ENCODE measurements around the gene RPL35A. TPM values are rescaled to one million over a fixed set of nuclear protein-coding genes. Genes with fewer than 3 reads are reported as not detected.

The RPL35A gene
- 4,001 TPM for polyA plus RNA-seq (2013, experiment 1 of 2)
- 3,998 TPM for polyA plus RNA-seq (2013, experiment 2 of 2)

DNA sequence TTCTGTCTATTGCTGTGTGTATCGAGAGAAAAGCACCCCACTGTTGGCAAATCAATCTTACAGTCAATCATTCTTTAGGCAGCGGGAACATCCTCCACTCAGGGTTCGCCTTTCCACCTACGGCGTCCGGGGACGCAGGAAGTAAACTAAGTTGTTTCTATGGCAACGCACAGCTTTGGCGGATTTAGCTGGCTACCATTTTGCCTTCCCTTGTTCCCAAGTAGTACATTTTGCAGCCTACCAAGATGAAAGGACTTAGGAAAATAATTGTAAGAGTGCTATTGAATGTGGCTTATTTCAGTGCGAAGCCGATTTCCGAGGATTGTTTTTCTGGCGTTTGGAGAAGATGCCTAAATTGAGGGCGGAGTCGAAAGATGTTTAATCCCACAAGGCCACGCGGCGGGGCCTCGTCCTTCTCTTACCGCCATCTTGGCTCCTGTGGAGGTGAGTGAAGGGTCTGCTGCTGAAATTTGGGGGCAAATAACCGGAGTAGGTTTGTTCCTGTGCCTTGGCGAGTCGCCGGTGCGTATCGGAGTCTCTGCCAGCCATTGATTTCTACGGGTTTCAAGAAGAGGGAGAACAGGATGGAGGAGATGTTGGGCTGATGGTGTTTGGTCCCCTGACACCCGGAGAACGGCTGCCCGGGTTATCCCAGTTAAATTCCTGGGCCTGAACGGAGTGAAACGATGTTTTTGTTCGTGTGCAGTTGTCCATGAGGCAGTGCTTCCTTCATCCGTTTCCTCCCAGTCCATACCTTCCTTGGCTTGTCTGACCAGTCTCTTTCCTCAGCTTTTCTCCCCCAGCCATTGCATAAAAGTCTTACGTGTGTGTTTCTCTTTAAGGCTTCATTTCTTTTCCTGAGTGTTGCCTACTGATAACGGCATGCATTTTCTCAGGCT is at the start of gene RPL35A:
Gene RPL35A (plus strand): TSS at position 413 of the 899 bp plus-strand sequence. CDS start 778 bp downstream, outside the sequence.
- peak; percentile 97 for DNase-seq
- Histone ChIP-seq H3K9ac (ENCODE audit: low read length) (peak within 1 kb of the TSS; percentile 87), H2AK5ac (ENCODE audit: low read length) (no peak within 1 kb of the TSS), H4K8ac (ENCODE audit: low read depth, low read length) (peak within 1 kb of the TSS; percentile 67), H3K27me3 (ENCODE audit: insufficient read depth, low read length, poor library complexity) (no peaks in the 10 kb centered on the region), H3K56ac (ENCODE audit: low read length) (peak within 1 kb of the TSS; percentile 98), H3K27ac (ENCODE audit: low read depth, low read length) (peak within 1 kb of the TSS; percentile 29), H2BK120ac (ENCODE audit: low read depth, low read length) (peak within 1 kb of the TSS; percentile 15), H3K4me3 (ENCODE audit: low read length) (peak within 1 kb of the TSS; percentile 85), H3K36me3 (ENCODE audit: control insufficient read depth, insufficient read depth, low read length) (peaks cover 11% of the 10 kb centered on the region), H3K79me2 (ENCODE audit: control insufficient read depth, insufficient read depth, low read length) (peaks cover 30% of the 10 kb centered on the region), H2BK5ac (ENCODE audit: low read length) (peak within 1 kb of the TSS; percentile 20), H3K23ac (ENCODE audit: low read length) (no peak within 1 kb of the TSS), H3K4me2 (ENCODE audit: low read length) (peak within 1 kb of the TSS; percentile 79), H3K79me1 (ENCODE audit: low read length) (peaks cover 4% of the 10 kb centered on the region), H3K4me1 (ENCODE audit: control insufficient read depth, low read depth, low read length) (no peaks in the 10 kb centered on the region), H3K18ac (ENCODE audit: low read length) (peak within 1 kb of the TSS; percentile 87), H3K4ac (ENCODE audit: low read depth, low read length) (peak within 1 kb of the TSS; percentile 46), H2BK15ac (replicated peaks; ENCODE audit: low read depth) (no peak within 1 kb of the TSS), H4K5ac (ENCODE audit: low read length) (peak within 1 kb of the TSS; percentile 96)
- WGBS (ENCODE audit: extremely low coverage, insufficient coverage, low lambda C conversion rate), result no CpG with 5 or more reads among the region's 36 CpGs

DNA sequence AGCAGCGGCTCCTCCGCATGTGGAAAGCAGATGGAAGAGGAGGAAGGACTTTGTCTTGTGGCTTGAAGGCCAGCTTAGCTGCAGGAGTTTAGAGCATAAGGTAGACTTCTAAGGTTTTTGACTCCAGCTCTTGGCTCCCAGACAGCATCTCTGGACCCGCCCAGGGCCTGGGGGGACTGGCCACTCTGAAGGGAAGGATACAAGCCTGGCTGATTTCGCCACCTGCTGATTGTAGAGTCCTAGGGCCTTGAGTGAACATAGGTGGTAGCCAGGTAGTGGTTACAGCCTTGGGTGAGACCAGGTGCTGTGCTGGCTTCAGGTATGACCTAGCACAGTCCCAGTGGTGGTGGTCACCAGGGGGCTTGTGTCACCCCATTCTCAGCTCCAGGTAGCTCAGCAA is 48.4 kb upstream of the RPL35A start:
- Histone ChIP-seq H3K79me2 (ENCODE audit: control insufficient read depth, insufficient read depth, low read length) (no peaks in the 10 kb centered on the region), H2BK15ac (replicated peaks; ENCODE audit: low read depth) (no peak overlapping the region)

GRCh38 chr3:197906023-197906849 is 43.8 kb upstream of the RPL35A start:
- Histone ChIP-seq H2BK120ac (ENCODE audit: low read depth, low read length) (no peak overlapping the region), H3K27ac (ENCODE audit: low read depth, low read length) (no peak overlapping the region), H2AK5ac (ENCODE audit: low read length) (no peak overlapping the region), H3K27me3 (ENCODE audit: insufficient read depth, low read length, poor library complexity) (no peaks in the 10 kb centered on the region), H3K9ac (ENCODE audit: low read length) (no peak overlapping the region), H3K56ac (ENCODE audit: low read length) (no peak overlapping the region), H2BK5ac (ENCODE audit: low read length) (no peak overlapping the region), H4K8ac (ENCODE audit: low read depth, low read length) (no peak overlapping the region), H3K18ac (ENCODE audit: low read length) (no peak overlapping the region), H2BK15ac (replicated peaks; ENCODE audit: low read depth) (no peak overlapping the region), H3K4me2 (ENCODE audit: low read length) (no peak overlapping the region), H3K4me1 (ENCODE audit: control insufficient read depth, low read depth, low read length) (no peaks in the 10 kb centered on the region), H3K79me2 (ENCODE audit: control insufficient read depth, insufficient read depth, low read length) (no peaks in the 10 kb centered on the region), H3K4me3 (ENCODE audit: low read length) (no peak overlapping the region), H3K23ac (ENCODE audit: low read length) (no peak overlapping the region), H3K79me1 (ENCODE audit: low read length) (no peaks in the 10 kb centered on the region), H4K5ac (ENCODE audit: low read length) (no peak overlapping the region), H3K4ac (ENCODE audit: low read depth, low read length) (no peak overlapping the region), H3K36me3 (ENCODE audit: control insufficient read depth, insufficient read depth, low read length) (no peaks in the 10 kb centered on the region)
- WGBS (ENCODE audit: extremely low coverage, insufficient coverage, low lambda C conversion rate), result no CpG with 5 or more reads among the region's 17 CpGs
- peak; percentile 88 for DNase-seq

More for the DNA sequence above, 48.4 kb upstream of the RPL35A start:
- Histone ChIP-seq H3K36me3 (ENCODE audit: control insufficient read depth, insufficient read depth, low read length) (no peaks in the 10 kb centered on the region), H3K23ac (ENCODE audit: low read length) (no peak overlapping the region), H3K4me2 (ENCODE audit: low read length) (no peak overlapping the region), H3K27ac (ENCODE audit: low read depth, low read length) (no peak overlapping the region), H2BK5ac (ENCODE audit: low read length) (no peak overlapping the region), H2AK5ac (ENCODE audit: low read length) (no peak overlapping the region), H3K18ac (ENCODE audit: low read length) (no peak overlapping the region), H4K5ac (ENCODE audit: low read length) (no peak overlapping the region), H3K27me3 (ENCODE audit: insufficient read depth, low read length, poor library complexity) (no peaks in the 10 kb centered on the region), H3K56ac (ENCODE audit: low read length) (no peak overlapping the region), H3K4ac (ENCODE audit: low read depth, low read length) (no peak overlapping the region), H3K79me1 (ENCODE audit: low read length) (no peaks in the 10 kb centered on the region), H4K8ac (ENCODE audit: low read depth, low read length) (no peak overlapping the region), H2BK120ac (ENCODE audit: low read depth, low read length) (no peak overlapping the region), H3K9ac (ENCODE audit: low read length) (no peak overlapping the region), H3K4me3 (ENCODE audit: low read length) (no peak overlapping the region), H3K4me1 (ENCODE audit: control insufficient read depth, low read depth, low read length) (no peaks in the 10 kb centered on the region)
- no peak for DNase-seq
- no CpG with 5 or more reads among the region's 4 CpGs for WGBS (ENCODE audit: extremely low coverage, insufficient coverage, low lambda C conversion rate)

- H3K79me2 ChIP-seq (ENCODE audit: control insufficient read depth, insufficient read depth, low read length), result no peaks in the 10 kb centered on the region
- H3K56ac ChIP-seq (ENCODE audit: low read length), result no peak overlapping the region
- no peak overlapping the region for H2AK5ac ChIP-seq (ENCODE audit: low read length)
- H2BK5ac ChIP-seq (ENCODE audit: low read length), result no peak overlapping the region
- H4K8ac ChIP-seq (ENCODE audit: low read depth, low read length), result no peak overlapping the region
- H3K79me1 ChIP-seq (ENCODE audit: low read length), result no peaks in the 10 kb centered on the region
- H3K27me3 ChIP-seq (ENCODE audit: insufficient read depth, low read length, poor library complexity), result no peaks in the 10 kb centered on the region
- DNase-seq, result no peak
- H3K27ac ChIP-seq (ENCODE audit: low read depth, low read length), result no peak overlapping the region
- no CpG with 5 or more reads among the region's 3 CpGs for WGBS (ENCODE audit: extremely low coverage, insufficient coverage, low lambda C conversion rate)
- no peak overlapping the region for H4K5ac ChIP-seq (ENCODE audit: low read length)
- no peak overlapping the region for H2BK15ac ChIP-seq (replicated peaks; ENCODE audit: low read depth)
- H3K4me3 ChIP-seq (ENCODE audit: low read length), result no peak overlapping the region
- no peak overlapping the region for H3K18ac ChIP-seq (ENCODE audit: low read length)
- no peak overlapping the region for H3K23ac ChIP-seq (ENCODE audit: low read length)
- no peak overlapping the region for H3K4me2 ChIP-seq (ENCODE audit: low read length)
- no peaks in the 10 kb centered on the region for H3K4me1 ChIP-seq (ENCODE audit: control insufficient read depth, low read depth, low read length)
- no peak overlapping the region for H3K9ac ChIP-seq (ENCODE audit: low read length)
- H3K36me3 ChIP-seq (ENCODE audit: control insufficient read depth, insufficient read depth, low read length), result no peaks in the 10 kb centered on the region
- no peak overlapping the region for H3K4ac ChIP-seq (ENCODE audit: low read depth, low read length)
- H2BK120ac ChIP-seq (ENCODE audit: low read depth, low read length), result no peak overlapping the region
Observed at GRCh38 chr3:197906850-197907187, 43.2 kb upstream of the RPL35A start.

DNA sequence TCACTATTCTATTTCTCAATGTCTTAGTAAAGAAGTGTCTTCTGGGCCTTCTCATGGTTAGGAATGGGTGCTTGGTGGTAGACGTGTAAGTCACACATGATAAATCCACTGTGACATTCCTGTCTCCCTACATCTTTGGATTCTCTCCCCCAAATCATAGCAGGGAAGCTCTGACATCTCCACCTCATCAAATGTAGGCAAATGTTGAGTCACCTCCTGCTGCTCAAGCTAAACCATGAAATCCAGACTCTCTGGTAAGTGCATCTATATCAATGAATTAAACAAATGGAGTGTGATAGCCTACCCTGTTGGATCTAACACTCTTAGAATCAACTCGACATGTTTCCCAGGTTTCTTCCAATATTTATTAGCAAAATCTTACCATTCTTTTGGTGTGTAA is 42.8 kb upstream of the RPL35A start:
- no peak overlapping the region for H2AK5ac ChIP-seq (ENCODE audit: low read length)
- no peak overlapping the region for H3K56ac ChIP-seq (ENCODE audit: low read length)
- H3K79me2 ChIP-seq (ENCODE audit: control insufficient read depth, insufficient read depth, low read length), result no peaks in the 10 kb centered on the region
- no peak overlapping the region for H2BK120ac ChIP-seq (ENCODE audit: low read depth, low read length)
- H3K79me1 ChIP-seq (ENCODE audit: low read length), result no peaks in the 10 kb centered on the region
- H2BK5ac ChIP-seq (ENCODE audit: low read length), result no peak overlapping the region
- no peak overlapping the region for H4K8ac ChIP-seq (ENCODE audit: low read depth, low read length)
- H3K4me1 ChIP-seq (ENCODE audit: control insufficient read depth, low read depth, low read length), result no peaks in the 10 kb centered on the region
- H3K4me3 ChIP-seq (ENCODE audit: low read length), result no peak overlapping the region
- H3K27me3 ChIP-seq (ENCODE audit: insufficient read depth, low read length, poor library complexity), result no peaks in the 10 kb centered on the region
- no peak overlapping the region for H3K18ac ChIP-seq (ENCODE audit: low read length)
- peak; percentile 37 for DNase-seq
- no peak overlapping the region for H3K4me2 ChIP-seq (ENCODE audit: low read length)
- H3K23ac ChIP-seq (ENCODE audit: low read length), result no peak overlapping the region
- no peak overlapping the region for H3K9ac ChIP-seq (ENCODE audit: low read length)
- H2BK15ac ChIP-seq (replicated peaks; ENCODE audit: low read depth), result no peak overlapping the region
- no peak overlapping the region for H3K4ac ChIP-seq (ENCODE audit: low read depth, low read length)
- H3K36me3 ChIP-seq (ENCODE audit: control insufficient read depth, insufficient read depth, low read length), result no peaks in the 10 kb centered on the region
- no peak overlapping the region for H3K27ac ChIP-seq (ENCODE audit: low read depth, low read length)
- H4K5ac ChIP-seq (ENCODE audit: low read length), result no peak overlapping the region
- no CpG with 5 or more reads among the region's 2 CpGs for WGBS (ENCODE audit: extremely low coverage, insufficient coverage, low lambda C conversion rate)

Measured in mesendoderm (in vitro differentiated cells).